ENCODE results near the gene SGCB. TPM values are rescaled to one million over a fixed set of nuclear protein-coding genes. Genes with fewer than 3 reads are reported as not detected.

SGCB gene
- polyA plus RNA-seq, 1 donor, result 28.8 TPM

- no peak for DNase-seq
- WGBS (ENCODE audit: insufficient coverage, low lambda C conversion rate), result no CpG with 5 or more reads among the region's 2 CpGs
Measured at GRCh38 chr4:52005604-52006273, 32.4 kb downstream of the SGCB start.

DNA sequence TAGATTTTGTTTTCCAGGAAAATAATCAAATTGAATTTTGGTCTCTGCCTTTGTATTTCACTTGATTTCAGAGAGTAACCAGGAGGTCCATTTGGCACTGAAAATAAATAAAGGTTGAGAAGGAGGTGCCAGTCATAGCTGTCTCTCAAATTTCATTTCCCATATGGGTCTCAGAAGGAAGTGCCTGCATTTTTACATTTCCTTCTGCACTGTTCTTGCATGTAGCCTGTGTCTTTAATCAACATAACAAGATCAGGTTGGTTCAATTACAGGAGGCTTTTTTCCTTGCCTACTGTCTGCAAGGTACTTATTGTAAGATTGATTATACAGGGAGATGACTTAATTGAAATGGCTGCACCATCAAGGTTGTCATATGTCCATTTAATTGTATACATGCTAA is 33.7 kb downstream of the SGCB start:
- Histone ChIP-seq H3K4me1 (ENCODE audit: control insufficient read depth, insufficient read depth, low read length) (no peaks in the 10 kb centered on the region), H3K27ac (ENCODE audit: low read length) (no peak overlapping the region), H3K27me3 (ENCODE audit: control insufficient read depth, insufficient read depth, low read length) (no peaks in the 10 kb centered on the region), H3K36me3 (ENCODE audit: control insufficient read depth, insufficient read depth, low read length) (peaks cover 3% of the 10 kb centered on the region), H3K4me3 (ENCODE audit: low read length) (no peak overlapping the region), H3K9me3 (ENCODE audit: control insufficient read depth, low read depth, low read length) (no peaks in the 10 kb centered on the region)
- DNase-seq, result no peak

More at GRCh38 chr4:52005604-52006273, 32.4 kb downstream of the SGCB start:
- Histone ChIP-seq H3K27me3 (ENCODE audit: control insufficient read depth, insufficient read depth, low read length) (no peaks in the 10 kb centered on the region), H3K4me3 (ENCODE audit: low read length) (no peak overlapping the region), H3K9me3 (ENCODE audit: control insufficient read depth, low read depth, low read length) (no peaks in the 10 kb centered on the region), H3K36me3 (ENCODE audit: control insufficient read depth, insufficient read depth, low read length) (peaks cover 3% of the 10 kb centered on the region), H3K27ac (ENCODE audit: low read length) (no peak overlapping the region), H3K4me1 (ENCODE audit: control insufficient read depth, insufficient read depth, low read length) (peaks cover 5% of the 10 kb centered on the region)

DNA sequence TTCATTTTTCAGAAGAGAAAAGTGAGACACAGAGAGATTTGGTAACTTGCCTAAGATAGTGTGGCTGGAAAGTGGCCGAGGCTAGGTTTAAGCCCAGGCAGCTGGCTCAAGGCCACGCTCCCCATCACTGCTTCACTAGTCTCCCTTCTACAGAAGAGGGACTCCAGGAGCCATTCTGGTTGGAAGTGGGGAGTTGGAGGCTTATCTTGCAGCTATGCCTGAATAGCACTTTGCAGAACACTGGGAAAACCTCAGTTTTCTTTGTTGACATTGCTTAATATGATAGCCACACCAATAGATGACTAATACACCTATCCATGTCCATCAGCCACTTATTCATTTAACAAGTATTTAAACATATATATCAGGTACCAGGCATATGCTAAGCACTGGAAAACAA is 36.5 kb downstream of the SGCB start:
- no peaks in the 10 kb centered on the region for H3K27me3 ChIP-seq (ENCODE audit: control insufficient read depth, insufficient read depth, low read length)
- WGBS (ENCODE audit: insufficient coverage, low lambda C conversion rate), result no CpG with 5 or more reads among the region's 2 CpGs

GRCh38 chr4:51999250-51999649 is 38.8 kb downstream of the SGCB start:
- H3K36me3 ChIP-seq (ENCODE audit: control insufficient read depth, insufficient read depth, low read length), result peaks cover 17% of the 10 kb centered on the region
- no peaks in the 10 kb centered on the region for H3K27me3 ChIP-seq (ENCODE audit: control insufficient read depth, insufficient read depth, low read length)
- H3K4me1 ChIP-seq (ENCODE audit: control insufficient read depth, insufficient read depth, low read length), result no peaks in the 10 kb centered on the region
- peaks cover 13% of the 10 kb centered on the region for H3K9me3 ChIP-seq (ENCODE audit: control insufficient read depth, low read depth, low read length)
- 75% methylated on average over 5 of the region's 5 CpGs for WGBS (ENCODE audit: insufficient coverage, low lambda C conversion rate)
- no peak for DNase-seq
- no peak overlapping the region for H3K27ac ChIP-seq (ENCODE audit: low read length)
- H3K4me3 ChIP-seq (ENCODE audit: low read length), result no peak overlapping the region

More for the DNA sequence above, 36.5 kb downstream of the SGCB start:
- DNase-seq, result no peak
- Histone ChIP-seq H3K4me3 (ENCODE audit: low read length) (no peak overlapping the region), H3K27ac (ENCODE audit: low read length) (no peak overlapping the region), H3K36me3 (ENCODE audit: control insufficient read depth, insufficient read depth, low read length) (peaks cover 3% of the 10 kb centered on the region), H3K4me1 (ENCODE audit: control insufficient read depth, insufficient read depth, low read length) (no peaks in the 10 kb centered on the region), H3K9me3 (ENCODE audit: control insufficient read depth, low read depth, low read length) (no peaks in the 10 kb centered on the region)

DNA sequence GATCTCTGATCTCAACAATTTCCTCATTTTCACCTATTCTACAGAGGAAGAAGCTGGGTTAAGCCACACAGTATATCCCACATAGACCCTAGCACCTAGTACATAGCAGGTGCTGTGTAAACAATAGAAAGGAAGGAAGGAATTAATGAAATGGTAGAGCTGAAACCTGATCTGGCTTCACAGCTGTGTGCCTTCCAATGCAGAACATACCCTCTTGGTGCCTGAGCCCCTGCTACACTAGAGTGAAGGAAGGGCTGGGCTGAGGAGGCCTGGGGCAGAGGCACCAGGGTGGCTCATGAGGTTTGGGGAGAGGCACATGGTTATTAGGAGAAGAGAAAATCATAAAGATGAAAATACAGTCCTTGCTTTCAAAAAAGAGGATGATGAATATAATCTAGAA is 39.3 kb downstream of the SGCB start:
- H3K9me3 ChIP-seq (ENCODE audit: control insufficient read depth, low read depth, low read length), result peaks cover 16% of the 10 kb centered on the region
- H3K4me3 ChIP-seq (ENCODE audit: low read length), result no peak overlapping the region
- H3K4me1 ChIP-seq (ENCODE audit: control insufficient read depth, insufficient read depth, low read length), result no peaks in the 10 kb centered on the region
- H3K27ac ChIP-seq (ENCODE audit: low read length), result no peak overlapping the region
- H3K27me3 ChIP-seq (ENCODE audit: control insufficient read depth, insufficient read depth, low read length), result no peaks in the 10 kb centered on the region
- H3K36me3 ChIP-seq (ENCODE audit: control insufficient read depth, insufficient read depth, low read length), result peaks cover 17% of the 10 kb centered on the region
- DNase-seq, result no peak

DNA sequence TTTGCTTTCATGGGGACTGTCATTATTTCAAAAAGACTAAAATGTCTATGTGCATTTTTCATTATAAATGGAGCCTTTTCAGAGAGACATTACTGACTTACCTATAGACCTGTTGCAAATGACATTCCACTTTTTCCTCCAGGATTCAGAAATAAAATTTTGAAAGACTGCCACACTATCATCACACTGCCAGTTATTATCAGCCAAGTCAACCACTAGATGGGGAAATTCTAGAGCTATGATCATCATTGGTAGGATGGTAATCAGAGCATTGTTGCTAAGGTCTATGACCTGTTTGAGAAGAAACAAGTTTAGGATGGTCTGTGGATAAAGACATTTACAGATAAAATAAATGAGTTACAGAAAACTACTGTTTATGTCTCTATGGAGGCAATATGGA is 40.5 kb downstream of the SGCB start:
- peaks cover 17% of the 10 kb centered on the region for H3K36me3 ChIP-seq (ENCODE audit: control insufficient read depth, insufficient read depth, low read length)
- peaks cover 18% of the 10 kb centered on the region for H3K9me3 ChIP-seq (ENCODE audit: control insufficient read depth, low read depth, low read length)
- no peaks in the 10 kb centered on the region for H3K27me3 ChIP-seq (ENCODE audit: control insufficient read depth, insufficient read depth, low read length)
- no peaks in the 10 kb centered on the region for H3K4me1 ChIP-seq (ENCODE audit: control insufficient read depth, insufficient read depth, low read length)
- no peak overlapping the region for H3K4me3 ChIP-seq (ENCODE audit: low read length)
- H3K27ac ChIP-seq (ENCODE audit: low read length), result no peak overlapping the region
- no peak for DNase-seq

- no peak for DNase-seq
- Histone ChIP-seq H3K36me3 (ENCODE audit: control insufficient read depth, insufficient read depth, low read length) (peaks cover 15% of the 10 kb centered on the region), H3K4me3 (ENCODE audit: low read length) (no peak overlapping the region), H3K27ac (ENCODE audit: low read length) (no peak overlapping the region), H3K27me3 (ENCODE audit: control insufficient read depth, insufficient read depth, low read length) (no peaks in the 10 kb centered on the region), H3K4me1 (ENCODE audit: control insufficient read depth, insufficient read depth, low read length) (no peaks in the 10 kb centered on the region), H3K9me3 (ENCODE audit: control insufficient read depth, low read depth, low read length) (peaks cover 28% of the 10 kb centered on the region)
- whole genome bisulfite sequencing (ENCODE audit: insufficient coverage, low lambda C conversion rate), result 100% methylated on average over 1 of the region's 20 CpGs
Measured at GRCh38 chr4:51995647-51996220, 42.4 kb downstream of the SGCB start.

Other genes with a start within 250 kb of the SGCB start
- 44.1 TPM for gene DCUN1D4, start 195.1 kb downstream of the SGCB start, polyA plus RNA-seq
- 7.8 TPM for gene LRRC66, start 17.9 kb downstream of the SGCB start, polyA plus RNA-seq
- gene SPATA18, start 13.0 kb upstream of the SGCB start, polyA plus RNA-seq, result 0.78 TPM